Epithelial cell of prostate (primary cell): Measurements from ENCODE around the gene LIPN.

ENCODE experiments used
- DNase-seq: peaks from one replicate; pipeline ENCODE4 v3.0.0-alpha.2; 2011; ENCODE audit warnings: low read depth, low spot score
- H3K27ac ChIP-seq: fragments of 450-650 bp; 2 replicates; pipeline ENCODE4 v1.5.1; 2017; ENCODE audit warnings: mild to moderate bottlenecking

The LIPN gene

DNA sequence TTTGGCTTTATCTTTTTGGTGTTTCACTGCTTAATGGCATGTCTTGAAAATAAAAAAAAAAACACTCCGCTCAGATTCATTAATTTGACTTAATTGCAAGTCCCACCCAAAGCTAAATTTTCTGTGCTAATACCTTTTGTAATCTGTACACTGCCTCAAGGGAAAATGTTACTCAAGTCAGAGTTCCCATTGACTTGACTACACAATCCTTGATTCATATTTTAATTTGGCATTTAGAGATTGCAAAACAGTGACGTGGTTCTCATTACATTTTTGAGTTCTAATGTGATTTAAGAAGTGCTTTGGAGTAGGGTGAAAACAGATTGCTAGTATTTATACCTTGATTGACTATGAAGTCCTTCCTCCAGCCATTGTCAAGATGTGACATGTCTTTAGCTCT, 21.4 kb downstream of the LIPN start:
- H3K27ac ChIP-seq = no peak overlapping the region
- no peak for DNase-seq

DNA sequence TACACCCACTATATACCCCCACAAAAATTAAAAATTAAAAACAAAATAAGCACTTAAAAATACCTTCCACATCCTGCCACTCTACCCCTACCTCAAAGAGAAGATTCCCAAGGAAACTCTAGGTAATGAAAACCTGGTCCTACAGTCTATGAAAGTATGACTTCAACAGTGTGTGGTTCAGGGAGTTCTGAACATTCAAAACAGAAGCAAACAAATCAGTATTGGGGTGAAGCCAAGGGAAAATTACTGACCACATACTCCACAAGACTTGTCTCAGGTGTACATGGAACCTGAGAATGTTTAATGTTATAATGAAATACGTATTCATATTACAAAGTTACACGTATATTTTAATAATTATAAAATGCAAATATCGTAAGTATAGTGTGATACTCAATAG, 22.4 kb downstream of the LIPN start:
- H3K27ac ChIP-seq = no peak overlapping the region
- DNase-seq = no peak

- no peak overlapping the region for H3K27ac ChIP-seq
- no peak for DNase-seq
Measured at GRCh38 chr10:88783724-88784123, 23.9 kb downstream of the LIPN start.

DNA sequence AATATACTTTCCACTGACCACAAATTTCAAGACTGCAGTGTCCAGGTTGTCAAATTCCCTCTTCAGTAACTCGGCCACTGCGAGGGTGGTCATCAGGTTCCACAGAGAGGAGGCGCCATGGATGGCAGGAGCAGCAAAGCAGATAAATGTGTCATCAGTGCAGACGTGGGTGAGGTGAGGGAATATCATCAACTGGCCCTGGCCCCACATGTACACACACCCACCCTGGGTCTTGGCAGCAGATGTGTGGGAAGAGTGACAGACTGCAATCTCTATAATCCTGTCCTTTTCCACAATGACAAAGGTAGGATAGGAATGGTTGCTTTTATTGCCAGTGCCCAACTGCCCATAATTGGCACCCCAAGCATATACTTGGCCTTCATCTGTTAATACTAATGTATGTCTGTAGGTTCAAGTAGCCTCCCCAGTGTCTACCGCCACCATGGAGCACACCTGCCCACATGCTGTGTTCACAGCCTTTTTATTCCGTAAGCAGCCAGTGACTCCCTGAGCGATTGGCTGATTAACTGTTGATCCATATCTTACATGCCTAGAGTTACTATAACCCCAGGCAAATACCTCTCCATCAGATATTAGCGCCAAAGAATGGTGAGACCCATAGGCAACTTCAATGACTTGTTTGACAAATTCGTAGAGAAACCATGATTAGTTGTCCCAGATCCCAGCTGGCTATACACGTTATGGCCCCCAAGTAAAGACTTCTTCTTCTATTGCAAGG, 26.4 kb downstream of the LIPN start:
- no peak for DNase-seq
- H3K27ac ChIP-seq = no peak overlapping the region

DNA sequence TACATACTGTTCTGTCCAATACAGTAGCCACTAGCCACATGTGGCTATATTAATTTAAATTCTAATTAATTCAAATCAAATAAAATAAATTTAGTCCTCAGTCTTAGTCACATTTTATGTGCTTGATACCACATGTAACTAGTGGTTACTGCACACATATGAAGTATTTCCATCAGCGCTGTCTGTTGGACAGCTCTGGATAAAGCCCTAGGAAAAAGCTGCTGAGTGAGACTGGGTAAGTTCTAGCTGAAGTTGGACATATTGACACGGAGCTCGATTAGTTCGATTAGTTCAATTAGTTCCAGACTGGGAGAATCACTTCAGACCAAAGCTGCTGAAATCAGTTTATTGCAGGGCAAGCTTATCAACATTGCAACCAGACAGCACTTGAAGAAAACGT, 27.6 kb downstream of the LIPN start:
- H3K27ac ChIP-seq = no peak overlapping the region
- no peak for DNase-seq

DNA sequence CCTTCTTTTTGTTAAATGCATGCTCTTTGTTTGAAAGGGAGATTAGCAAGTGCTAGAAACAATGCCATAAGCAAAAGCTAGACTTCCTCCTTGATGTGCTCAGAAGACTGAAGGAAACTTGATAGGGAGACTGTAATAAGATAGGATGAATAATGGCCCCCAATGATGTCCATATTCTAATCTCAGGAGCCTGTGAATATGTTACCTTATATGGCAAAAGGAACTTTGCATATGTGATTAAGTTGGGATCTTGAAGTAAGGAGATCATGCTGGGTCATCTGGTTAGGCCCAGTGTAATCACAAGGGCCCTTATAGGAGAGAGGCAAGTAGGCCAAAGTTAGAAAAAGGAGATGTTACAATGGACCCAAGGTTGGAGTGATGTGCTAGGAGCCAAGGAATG, 29.1 kb downstream of the LIPN start:
- DNase-seq = no peak
- no peak overlapping the region for H3K27ac ChIP-seq

GRCh38 chr10:88791924-88792323, 32.1 kb downstream of the LIPN start:
- H3K27ac ChIP-seq = no peak overlapping the region
- no peak for DNase-seq

DNA sequence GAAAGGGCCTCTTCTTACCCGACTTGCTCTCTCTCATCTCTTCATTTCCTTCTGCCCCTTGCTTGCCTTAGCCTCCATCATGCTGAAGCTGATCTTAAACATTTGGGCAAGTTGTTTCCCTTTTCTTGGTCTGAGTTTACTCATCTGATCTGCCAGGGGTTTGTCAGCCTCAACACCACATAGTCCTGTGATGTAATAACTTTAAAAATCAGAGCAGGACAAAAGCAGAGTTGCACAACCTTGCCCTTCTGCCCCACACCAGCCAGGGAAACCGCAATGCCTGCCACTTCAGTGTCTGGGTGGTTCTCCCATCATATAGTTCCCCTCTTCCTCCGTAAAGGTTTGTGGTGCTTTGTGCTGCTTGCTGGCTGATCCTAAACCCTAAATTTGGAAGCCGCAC, 32.8 kb downstream of the LIPN start:
- DNase-seq = no peak
- H3K27ac ChIP-seq = no peak overlapping the region

DNA sequence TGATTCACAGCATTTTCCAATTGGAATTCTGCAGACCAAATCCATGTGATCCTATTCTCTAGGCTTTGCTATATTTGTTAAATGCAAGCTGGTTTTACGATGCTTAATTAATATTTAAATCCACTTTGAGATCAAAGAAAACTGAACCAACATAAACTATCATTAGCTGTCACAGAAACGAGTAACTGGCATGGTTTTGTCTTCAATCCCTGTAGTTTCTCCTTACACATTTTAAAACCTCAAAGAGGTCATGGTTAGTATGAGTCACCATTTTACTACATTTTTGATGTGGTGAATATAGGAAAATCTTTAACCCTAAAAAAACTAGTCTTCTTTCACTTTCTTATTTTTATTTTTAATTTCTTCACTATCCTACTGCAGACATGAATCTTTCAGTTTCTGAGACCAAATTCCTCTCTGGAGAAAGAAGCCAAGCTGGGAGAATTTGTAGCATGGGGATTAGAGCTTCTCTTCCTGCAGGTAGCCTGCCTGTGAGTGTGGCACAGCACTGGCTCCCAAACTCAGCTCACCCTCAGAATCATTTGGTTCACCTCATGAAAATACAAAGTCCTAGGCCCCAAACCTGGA, 34.0 kb downstream of the LIPN start:
- H3K27ac ChIP-seq = no peak overlapping the region
- DNase-seq = no peak

- no peak for DNase-seq
Measured at GRCh38 chr10:88794731-88795130, 34.9 kb downstream of the LIPN start.

GRCh38 chr10:88800152-88801125, 40.6 kb downstream of the LIPN start:
- no peak for DNase-seq

More at GRCh38 chr10:88794731-88795130, 34.9 kb downstream of the LIPN start:
- no peak overlapping the region for H3K27ac ChIP-seq

GRCh38 chr10:88802523-88803285, 42.9 kb downstream of the LIPN start, which contains the start of gene LIPM:
Gene LIPM (plus strand): TSS chr10:88802730. CDS start chr10:88802897, 167 bp downstream.
- no peak within 1 kb of the TSS for H3K27ac ChIP-seq
- no peak for DNase-seq

More at GRCh38 chr10:88800152-88801125, 40.6 kb downstream of the LIPN start:
- H3K27ac ChIP-seq = no peak overlapping the region

- H3K27ac ChIP-seq = no peak overlapping the region
- no peak for DNase-seq
Measured at GRCh38 chr10:88803641-88804040, 43.8 kb downstream of the LIPN start.

GRCh38 chr10:88804083-88804812, 44.4 kb downstream of the LIPN start:
- DNase-seq = no peak

DNA sequence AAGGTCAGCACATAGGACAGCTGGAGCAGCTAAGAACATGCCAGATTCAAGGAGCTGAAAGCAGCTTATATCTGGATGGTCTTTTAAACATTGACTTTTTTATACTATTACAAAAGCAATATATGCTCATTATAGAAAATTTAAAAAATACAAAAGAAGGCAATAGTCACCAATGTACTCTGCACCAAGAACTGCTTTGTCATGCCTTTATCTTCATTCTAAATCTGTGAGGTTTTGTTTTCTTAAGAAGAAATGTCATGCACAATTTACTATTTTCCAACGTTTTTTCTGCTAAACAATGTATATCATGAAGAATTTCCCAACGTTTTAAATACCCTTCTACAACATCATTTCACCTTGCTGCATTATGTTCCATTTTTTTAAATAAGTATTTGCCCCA, 45.5 kb downstream of the LIPN start:
- DNase-seq = no peak
- H3K27ac ChIP-seq = no peak overlapping the region

More at GRCh38 chr10:88804083-88804812, 44.4 kb downstream of the LIPN start:
- H3K27ac ChIP-seq = no peak overlapping the region

DNA sequence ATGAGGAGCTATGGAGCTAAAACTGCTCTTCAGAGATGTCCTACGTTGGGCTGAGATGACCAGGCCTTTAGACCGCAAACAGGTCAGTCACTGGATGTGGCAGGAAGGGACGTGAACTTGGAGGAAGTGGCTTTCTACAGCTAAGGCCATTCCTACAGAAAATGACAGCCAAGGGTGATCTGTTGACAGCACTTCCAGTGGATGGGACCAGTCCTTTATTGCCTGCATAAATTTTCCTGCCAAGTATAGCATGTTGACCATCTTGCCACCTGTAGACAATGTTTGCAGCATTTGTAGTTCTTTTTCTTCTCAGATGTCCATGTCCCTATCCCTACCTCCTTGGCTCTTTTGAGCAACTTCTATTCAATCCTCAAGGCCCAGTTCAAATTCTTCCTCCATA, 46.1 kb downstream of the LIPN start:
- DNase-seq = no peak
- no peak overlapping the region for H3K27ac ChIP-seq

DNA sequence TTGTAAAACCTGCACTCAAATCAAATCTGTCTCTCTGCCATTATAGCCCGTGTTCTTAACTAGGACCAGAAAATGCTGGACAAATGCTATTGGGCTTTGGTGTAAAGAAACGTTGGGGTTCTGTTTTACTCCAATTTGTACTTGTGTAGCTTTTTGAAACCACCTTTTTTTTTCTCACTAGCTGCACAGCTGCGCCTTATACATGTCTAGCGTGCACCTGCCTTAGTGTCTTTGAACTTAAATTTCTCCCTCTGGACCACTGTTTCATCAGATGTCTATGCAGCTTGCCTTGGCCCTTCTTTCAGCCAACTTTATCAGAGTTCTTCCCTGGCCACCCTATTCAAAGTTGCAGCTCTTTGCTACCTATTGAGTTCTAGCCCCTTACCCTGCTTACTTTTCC, 49.8 kb downstream of the LIPN start:
- no peak for DNase-seq
- H3K27ac ChIP-seq = peak overlapping the region; percentile 27

DNA sequence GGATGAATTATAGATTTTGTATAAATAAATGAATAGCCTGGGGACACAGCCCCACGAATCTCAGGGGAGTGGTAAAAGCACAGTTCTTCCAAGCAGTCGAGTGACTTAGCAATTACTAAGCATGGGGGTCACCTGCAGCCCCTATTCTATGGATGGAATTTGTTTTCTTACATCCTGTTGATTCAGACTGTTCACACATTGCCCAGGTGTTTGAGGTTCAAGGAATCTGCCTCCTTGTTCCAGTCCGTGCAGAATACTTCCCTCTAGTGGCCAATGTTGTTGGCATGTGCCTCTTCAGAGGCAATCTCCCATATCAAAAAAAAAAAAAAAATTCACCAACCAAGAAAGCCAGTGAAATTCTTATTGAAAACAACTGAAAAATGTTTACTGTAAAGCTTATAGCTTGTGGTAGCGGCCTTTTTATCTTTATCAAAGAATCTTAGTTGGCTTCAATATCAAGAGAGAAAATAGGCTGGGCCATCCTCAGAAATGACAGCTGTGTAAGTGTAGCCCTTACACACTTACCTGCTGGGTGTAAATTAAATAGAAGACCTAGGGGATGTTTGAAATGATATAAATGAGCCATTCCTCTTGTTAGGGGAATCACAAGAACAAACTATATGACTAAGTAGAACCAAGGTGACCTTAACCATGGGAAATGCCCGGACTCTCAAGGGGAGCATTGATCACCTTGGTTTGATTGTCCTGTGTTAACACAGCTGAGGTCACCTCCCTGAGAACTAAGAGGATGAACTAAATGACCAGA, 50.6 kb downstream of the LIPN start:
- peak; percentile 56 for DNase-seq
- peak overlapping the region; percentile 27 for H3K27ac ChIP-seq

DNA sequence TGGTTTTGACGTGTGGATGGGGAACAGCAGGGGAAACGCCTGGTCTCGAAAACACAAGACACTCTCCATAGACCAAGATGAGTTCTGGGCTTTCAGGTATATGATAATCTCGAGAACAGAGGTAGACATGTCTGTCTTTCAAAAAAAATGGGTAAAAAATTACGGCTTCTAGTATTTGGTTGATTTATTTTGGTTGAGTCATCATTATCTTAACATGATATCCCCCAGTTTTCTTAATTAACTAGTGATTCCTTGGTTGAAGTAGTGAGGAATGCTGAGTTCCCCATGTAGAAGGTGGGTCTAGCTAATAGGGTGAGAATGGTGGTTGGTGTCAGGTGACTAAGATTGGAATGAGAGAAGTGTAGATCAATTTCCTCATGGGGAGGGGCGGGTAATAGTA, 53.4 kb downstream of the LIPN start:
- H3K27ac ChIP-seq = no peak overlapping the region
- no peak for DNase-seq
